ENCODE data around the gene HOXD12.

The HOXD12 gene, protein sequence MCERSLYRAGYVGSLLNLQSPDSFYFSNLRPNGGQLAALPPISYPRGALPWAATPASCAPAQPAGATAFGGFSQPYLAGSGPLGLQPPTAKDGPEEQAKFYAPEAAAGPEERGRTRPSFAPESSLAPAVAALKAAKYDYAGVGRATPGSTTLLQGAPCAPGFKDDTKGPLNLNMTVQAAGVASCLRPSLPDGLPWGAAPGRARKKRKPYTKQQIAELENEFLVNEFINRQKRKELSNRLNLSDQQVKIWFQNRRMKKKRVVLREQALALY

GRCh38 chr2:176099728-176100546, at the start of gene HOXD12:
Gene HOXD12, plus strand, starts transcription at chr2:176099795. Its CDS starts 7 bp downstream, at chr2:176099802.
- in situ Hi-C loops (cut with HindIII; ENCODE audit: low pct_unique_long_range_greater_than_20kb, low sequenced_read_pairs): no loop called here
- no peak for DNase-seq (ENCODE audit: low read depth in 1 of 2, low spot score in 1 of 2)
- no peak for TF ChIP-seq JUND (IDR thresholded peaks at IDR 0.05; ENCODE audit: low read depth)

DNA sequence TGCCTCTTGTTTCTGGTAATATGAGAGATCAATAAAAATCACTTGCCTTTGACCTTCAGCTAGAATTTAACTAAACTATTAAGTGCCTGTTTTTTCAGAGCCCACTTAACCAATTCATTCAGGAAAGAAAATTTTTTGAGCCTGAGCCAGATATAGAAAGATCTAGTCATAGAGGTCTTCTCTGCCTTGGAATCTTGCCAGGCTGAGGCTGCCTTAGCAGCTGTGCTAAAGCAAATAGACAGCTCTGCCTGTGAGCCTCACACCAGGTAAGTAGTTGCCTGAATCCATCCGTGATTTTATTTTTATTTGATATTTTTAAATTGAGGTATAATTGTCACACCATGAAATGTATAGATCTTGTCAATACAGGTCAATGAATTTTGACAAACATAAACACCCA, 43.2 kb upstream of the HOXD12 start:
- in situ Hi-C loops (cut with HindIII; ENCODE audit: low pct_unique_long_range_greater_than_20kb, low sequenced_read_pairs): no loop called here
- no peak for DNase-seq (ENCODE audit: low read depth in 1 of 2, low spot score in 1 of 2)
- no peak for TF ChIP-seq JUND (IDR thresholded peaks at IDR 0.05; ENCODE audit: low read depth)

- in situ Hi-C loops (cut with HindIII; ENCODE audit: low pct_unique_long_range_greater_than_20kb, low sequenced_read_pairs): no loop called here
- DNase-seq (ENCODE audit: low read depth in 1 of 2, low spot score in 1 of 2): no peak
- no peak for TF ChIP-seq JUND (IDR thresholded peaks at IDR 0.05; ENCODE audit: low read depth)
Observed at GRCh38 chr2:176063958-176064357, 35.6 kb upstream of the HOXD12 start.

DNA sequence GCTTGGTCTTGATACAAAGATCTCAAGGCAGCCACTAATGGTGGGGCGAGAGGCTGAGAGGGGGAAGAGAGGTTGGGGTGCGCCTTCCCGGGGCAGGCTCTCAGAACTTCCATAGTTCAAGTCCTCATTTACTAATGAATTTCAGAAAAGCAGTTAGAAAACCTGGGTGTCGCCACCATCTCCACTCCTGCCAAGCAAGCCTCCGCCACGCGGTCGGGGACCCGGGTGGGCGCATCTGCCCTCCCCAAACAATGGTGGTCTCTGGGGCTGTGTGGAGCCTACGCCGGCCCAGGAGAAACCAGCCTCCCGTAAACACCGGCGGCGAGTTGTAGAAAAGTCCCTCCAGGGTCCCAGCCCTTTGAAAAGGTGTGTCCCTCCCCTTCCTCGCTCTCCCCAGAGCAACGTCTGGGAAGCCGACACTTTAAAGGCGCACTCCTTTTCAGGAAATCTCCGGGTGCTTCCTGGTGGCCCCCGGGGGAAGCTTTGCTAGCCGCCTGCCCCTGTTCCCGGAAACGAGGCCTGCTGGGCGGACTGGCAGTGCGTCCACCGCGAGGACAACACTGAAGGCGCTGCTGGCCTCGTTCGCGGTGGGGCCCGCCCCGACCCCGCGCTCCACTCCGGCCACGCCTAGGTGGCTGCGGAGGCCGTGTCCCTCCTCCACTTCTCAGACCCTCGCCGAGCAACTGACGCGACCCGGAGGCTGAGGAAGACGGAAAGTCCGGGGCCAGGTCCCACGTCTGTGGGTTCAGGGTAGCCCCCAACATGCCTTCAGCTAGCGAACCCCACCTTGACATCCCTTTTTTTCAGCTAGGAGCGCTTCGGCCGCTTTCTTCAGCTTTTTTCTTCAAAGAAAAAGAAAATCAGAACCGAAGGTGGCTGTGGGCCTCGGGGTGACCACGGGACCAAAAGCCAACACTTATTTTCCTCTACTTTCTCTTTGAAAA, 32.7 kb upstream of the HOXD12 start:
- no peak for TF ChIP-seq JUND (IDR thresholded peaks at IDR 0.05; ENCODE audit: low read depth)
- no peak for DNase-seq (ENCODE audit: low read depth in 1 of 2, low spot score in 1 of 2)
- in situ Hi-C loops (cut with HindIII; ENCODE audit: low pct_unique_long_range_greater_than_20kb, low sequenced_read_pairs): no loop called here

- no peak for DNase-seq (ENCODE audit: low read depth in 1 of 2, low spot score in 1 of 2)
- TF ChIP-seq JUND (IDR thresholded peaks at IDR 0.05; ENCODE audit: low read depth): no peak
- in situ Hi-C loops (cut with HindIII; ENCODE audit: low pct_unique_long_range_greater_than_20kb, low sequenced_read_pairs): no loop called here
Observed at GRCh38 chr2:176067589-176068418, 31.8 kb upstream of the HOXD12 start.

DNA sequence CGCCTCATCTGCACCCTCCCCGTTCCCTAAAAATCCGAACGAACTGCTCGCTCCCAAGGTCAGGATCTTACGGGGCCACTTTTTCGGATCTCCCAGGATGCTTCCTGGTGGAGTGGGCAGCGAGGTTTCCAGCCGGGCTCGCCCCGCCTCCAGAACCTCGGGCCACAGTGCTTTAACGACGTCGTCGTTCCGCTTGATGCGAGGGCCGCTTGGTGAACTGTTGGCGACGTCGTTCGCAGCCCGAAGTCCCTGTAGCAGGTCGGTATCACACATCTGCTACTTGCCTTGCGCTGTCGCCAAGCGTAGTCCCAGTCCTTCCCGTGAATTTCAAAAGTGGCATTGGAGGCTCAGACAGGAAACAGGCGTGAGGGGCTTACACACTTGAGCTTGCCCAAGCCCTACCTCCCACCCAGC, 31.2 kb upstream of the HOXD12 start:
- TF ChIP-seq JUND (IDR thresholded peaks at IDR 0.05; ENCODE audit: low read depth): no peak
- DNase-seq (ENCODE audit: low read depth in 1 of 2, low spot score in 1 of 2): no peak
- in situ Hi-C loops (cut with HindIII; ENCODE audit: low pct_unique_long_range_greater_than_20kb, low sequenced_read_pairs): no loop called here

GRCh38 chr2:176071330-176072291, 28.0 kb upstream of the HOXD12 start:
- in situ Hi-C loops (cut with HindIII; ENCODE audit: low pct_unique_long_range_greater_than_20kb, low sequenced_read_pairs): no loop called here
- no peak for DNase-seq (ENCODE audit: low read depth in 1 of 2, low spot score in 1 of 2)
- no peak for TF ChIP-seq JUND (IDR thresholded peaks at IDR 0.05; ENCODE audit: low read depth)

- in situ Hi-C loops (cut with HindIII; ENCODE audit: low pct_unique_long_range_greater_than_20kb, low sequenced_read_pairs): no loop called here
- TF ChIP-seq JUND (IDR thresholded peaks at IDR 0.05; ENCODE audit: low read depth): no peak
- DNase-seq (ENCODE audit: low read depth in 1 of 2, low spot score in 1 of 2): no peak
Observed at GRCh38 chr2:176072292-176072669, 27.3 kb upstream of the HOXD12 start.

- no peak for DNase-seq (ENCODE audit: low read depth in 1 of 2, low spot score in 1 of 2)
- in situ Hi-C loops (cut with HindIII; ENCODE audit: low pct_unique_long_range_greater_than_20kb, low sequenced_read_pairs): no loop called here
- TF ChIP-seq JUND (IDR thresholded peaks at IDR 0.05; ENCODE audit: low read depth): no peak
Observed at GRCh38 chr2:176072951-176073904, 26.4 kb upstream of the HOXD12 start.

- DNase-seq (ENCODE audit: low read depth in 1 of 2, low spot score in 1 of 2): no peak
- TF ChIP-seq JUND (IDR thresholded peaks at IDR 0.05; ENCODE audit: low read depth): no peak
- in situ Hi-C loops (cut with HindIII; ENCODE audit: low pct_unique_long_range_greater_than_20kb, low sequenced_read_pairs): no loop called here
Observed at GRCh38 chr2:176074919-176075425, 24.6 kb upstream of the HOXD12 start.

All from T47D (cell line).